ENCODE measurements around the gene PARP2.

- TF ChIP-seq CTCF (IDR thresholded peaks at IDR 0.05) (no peak), POLR2AphosphoS5 (IDR thresholded peaks at IDR 0.05) (no peak), POLR2A (IDR thresholded peaks at IDR 0.05) (no peak), EP300 (IDR thresholded peaks at IDR 0.05) (no peak)
Measured at GRCh38 chr14:20356422-20356821, 13.0 kb downstream of the PARP2 start.
